Neuron (in vitro differentiated cells): ENCODE measurements around the gene CD81.

Source experiments
- H2AFZ ChIP-seq: one replicate; pipeline ENCODE4 v1.6.1; 2013; ENCODE audit warnings: low read depth, mild to moderate bottlenecking, inconsistent platforms, low read length, moderate library complexity
- H3K27me3 ChIP-seq: one replicate; pipeline ENCODE4 v1.6.1; 2013; ENCODE audit warnings: low read length; ENCODE audit not compliant: insufficient read depth
- H3K36me3 ChIP-seq: one replicate; pipeline ENCODE4 v1.6.1; 2013; ENCODE audit warnings: low read length; ENCODE audit not compliant: insufficient read depth
- H3K4me1 ChIP-seq: one replicate; pipeline ENCODE4 v1.6.1; 2013; ENCODE audit warnings: low read length; ENCODE audit not compliant: insufficient read depth
- H3K4me3 ChIP-seq: 2 replicates; pipeline ENCODE4 v1.5.1; 2013; ENCODE audit warnings: mild to moderate bottlenecking, low read length, moderate library complexity
- H3K9me3 ChIP-seq: one replicate; pipeline ENCODE4 v1.6.1; 2013; ENCODE audit warnings: low read length

The CD81 gene

GRCh38 chr11:2401436-2401984 lies 24.4 kb downstream of the CD81 start:
- Histone ChIP-seq H3K36me3 (peaks cover 26% of the 10 kb centered on the region), H3K9me3 (no peaks in the 10 kb centered on the region), H3K27me3 (no peaks in the 10 kb centered on the region), H2AFZ (no peak overlapping the region), H3K4me3 (peak overlapping the region; percentile 99), H3K4me1 (peaks cover 17% of the 10 kb centered on the region)

DNA sequence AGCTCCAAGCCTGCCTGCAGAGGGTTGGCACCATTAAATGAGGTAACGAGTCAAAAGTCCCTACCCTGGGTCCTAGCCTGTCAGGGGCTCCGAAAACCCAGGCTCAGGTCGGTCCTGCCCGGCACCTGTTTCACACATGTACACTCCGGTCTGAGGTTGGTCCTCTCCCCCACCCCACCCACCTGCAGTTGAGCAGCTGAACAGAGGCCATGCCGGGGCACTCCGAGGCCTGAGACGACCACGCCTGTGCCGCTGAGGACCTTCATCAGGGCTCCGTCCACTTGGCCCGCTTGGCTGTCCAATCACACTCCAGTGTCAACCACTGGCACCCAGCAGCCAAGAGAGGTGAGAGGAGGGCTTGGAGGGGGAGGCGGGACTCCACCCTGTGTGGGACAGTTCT lies 25.0 kb downstream of the CD81 start:
- H2AFZ ChIP-seq, result no peak overlapping the region
- H3K9me3 ChIP-seq, result no peaks in the 10 kb centered on the region
- H3K4me3 ChIP-seq, result peak overlapping the region; percentile 99
- peaks cover 21% of the 10 kb centered on the region for H3K36me3 ChIP-seq
- H3K4me1 ChIP-seq, result peaks cover 17% of the 10 kb centered on the region
- H3K27me3 ChIP-seq, result no peaks in the 10 kb centered on the region

DNA sequence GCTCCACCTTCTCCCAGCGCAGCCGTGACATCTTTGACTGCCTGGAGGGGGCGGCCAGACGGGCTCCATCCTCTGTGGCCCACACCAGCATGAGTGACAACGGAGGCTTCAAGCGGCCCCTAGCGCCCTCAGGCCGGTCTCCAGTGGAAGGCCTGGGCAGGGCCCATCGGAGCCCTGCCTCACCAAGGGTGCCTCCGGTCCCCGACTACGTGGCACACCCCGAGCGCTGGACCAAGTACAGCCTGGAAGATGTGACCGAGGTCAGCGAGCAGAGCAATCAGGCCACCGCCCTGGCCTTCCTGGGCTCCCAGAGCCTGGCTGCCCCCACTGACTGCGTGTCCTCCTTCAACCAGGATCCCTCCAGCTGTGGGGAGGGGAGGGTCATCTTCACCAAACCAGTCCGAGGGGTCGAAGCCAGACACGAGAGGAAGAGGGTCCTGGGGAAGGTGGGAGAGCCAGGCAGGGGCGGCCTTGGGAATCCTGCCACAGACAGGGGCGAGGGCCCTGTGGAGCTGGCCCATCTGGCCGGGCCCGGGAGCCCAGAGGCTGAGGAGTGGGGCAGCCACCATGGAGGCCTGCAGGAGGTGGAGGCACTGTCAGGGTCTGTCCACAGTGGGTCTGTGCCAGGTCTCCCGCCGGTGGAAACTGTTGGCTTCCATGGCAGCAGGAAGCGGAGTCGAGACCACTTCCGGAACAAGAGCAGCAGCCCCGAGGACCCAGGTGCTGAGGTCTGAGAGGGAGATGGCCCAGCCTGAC lies 26.0 kb downstream of the CD81 start:
- Histone ChIP-seq H3K4me3 (no peak overlapping the region), H3K27me3 (no peaks in the 10 kb centered on the region), H3K36me3 (peaks cover 20% of the 10 kb centered on the region), H3K9me3 (no peaks in the 10 kb centered on the region), H2AFZ (no peak overlapping the region), H3K4me1 (peaks cover 17% of the 10 kb centered on the region)

DNA sequence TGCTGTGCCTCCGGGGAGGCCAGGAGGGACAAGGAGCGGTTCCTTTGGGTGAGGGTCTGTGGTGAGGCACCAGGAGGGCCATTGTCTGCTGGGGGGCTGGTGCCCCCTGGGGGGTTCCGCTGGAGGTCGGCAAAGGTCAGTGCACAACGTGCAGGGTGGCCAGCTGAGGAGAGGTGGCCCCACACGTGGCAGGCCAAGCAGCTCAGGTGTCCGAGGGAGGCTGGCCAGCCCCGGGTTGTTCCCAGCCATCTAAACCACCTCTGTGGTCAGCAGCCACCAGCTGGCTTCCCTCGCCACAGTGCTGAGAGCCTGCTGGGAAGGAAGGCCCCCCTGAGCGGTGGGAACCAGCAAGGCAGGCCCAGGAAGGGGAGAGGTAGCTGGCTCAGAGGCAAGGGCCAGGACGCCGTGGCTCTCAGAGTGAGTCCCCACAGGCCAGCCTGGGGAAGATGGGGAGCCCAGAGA lies 27.7 kb downstream of the CD81 start:
- Histone ChIP-seq H3K4me3 (no peak overlapping the region), H2AFZ (no peak overlapping the region), H3K4me1 (peaks cover 14% of the 10 kb centered on the region), H3K36me3 (peaks cover 16% of the 10 kb centered on the region), H3K9me3 (no peaks in the 10 kb centered on the region), H3K27me3 (no peaks in the 10 kb centered on the region)

GRCh38 chr11:2406451-2406850 lies 29.3 kb downstream of the CD81 start:
- H3K4me3 ChIP-seq, result no peak overlapping the region
- peaks cover 16% of the 10 kb centered on the region for H3K36me3 ChIP-seq
- no peaks in the 10 kb centered on the region for H3K9me3 ChIP-seq
- no peaks in the 10 kb centered on the region for H3K27me3 ChIP-seq
- peaks cover 15% of the 10 kb centered on the region for H3K4me1 ChIP-seq
- no peak overlapping the region for H2AFZ ChIP-seq

DNA sequence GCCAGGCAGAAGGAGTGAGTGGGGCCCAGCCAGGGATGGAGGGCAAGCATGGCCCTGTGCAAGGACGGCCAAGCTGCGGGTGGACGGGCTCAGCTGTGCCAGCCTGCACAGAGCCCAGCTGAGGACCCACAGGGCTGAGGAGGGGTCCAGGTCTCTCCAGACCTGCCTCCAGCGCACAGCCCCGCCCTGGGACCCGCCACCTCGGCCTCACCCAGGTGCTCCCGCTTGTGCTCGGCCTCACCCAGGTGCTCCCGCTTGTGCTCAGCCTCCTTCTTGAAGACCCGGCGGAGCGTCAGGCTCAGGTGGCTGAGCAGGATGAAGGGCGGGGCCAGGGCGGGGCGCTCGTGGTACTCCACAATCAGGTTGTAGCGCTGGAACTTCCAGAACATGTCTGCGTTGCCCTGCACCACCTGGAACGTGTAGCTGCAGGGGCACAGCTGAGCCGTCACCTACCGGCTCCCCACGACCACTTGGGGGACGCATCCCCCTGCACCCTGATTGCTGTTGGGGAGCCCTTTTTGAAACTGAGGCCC lies 29.8 kb downstream of the CD81 start:
- H3K4me3 ChIP-seq, result no peak overlapping the region
- no peaks in the 10 kb centered on the region for H3K27me3 ChIP-seq
- H3K9me3 ChIP-seq, result no peaks in the 10 kb centered on the region
- H2AFZ ChIP-seq, result no peak overlapping the region
- peaks cover 16% of the 10 kb centered on the region for H3K36me3 ChIP-seq
- H3K4me1 ChIP-seq, result peaks cover 10% of the 10 kb centered on the region

DNA sequence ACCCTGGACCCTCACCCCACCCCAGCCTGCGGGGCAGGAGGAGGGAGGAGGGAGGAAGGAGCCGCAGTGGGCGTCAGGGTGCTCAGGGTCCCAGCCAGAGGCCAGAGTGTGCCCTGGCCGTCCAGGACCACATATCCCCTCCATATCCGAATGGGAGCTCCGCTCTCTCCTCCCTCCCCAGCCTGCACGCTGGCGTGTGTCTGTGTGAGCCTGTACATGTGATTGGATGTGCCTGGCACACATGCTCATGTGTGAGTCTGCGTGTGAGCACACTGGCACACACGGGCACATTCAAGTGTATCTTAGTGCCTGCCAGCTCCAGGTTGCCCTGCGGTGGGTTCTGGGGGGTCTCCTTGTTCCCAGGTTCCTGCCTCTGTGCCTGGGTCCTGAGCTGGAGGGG lies 31.6 kb downstream of the CD81 start:
- peaks cover under 1% of the 10 kb centered on the region for H3K36me3 ChIP-seq
- no peaks in the 10 kb centered on the region for H3K9me3 ChIP-seq
- no peaks in the 10 kb centered on the region for H3K27me3 ChIP-seq
- H3K4me1 ChIP-seq, result peaks cover 10% of the 10 kb centered on the region
- H2AFZ ChIP-seq, result no peak overlapping the region
- H3K4me3 ChIP-seq, result no peak overlapping the region

DNA sequence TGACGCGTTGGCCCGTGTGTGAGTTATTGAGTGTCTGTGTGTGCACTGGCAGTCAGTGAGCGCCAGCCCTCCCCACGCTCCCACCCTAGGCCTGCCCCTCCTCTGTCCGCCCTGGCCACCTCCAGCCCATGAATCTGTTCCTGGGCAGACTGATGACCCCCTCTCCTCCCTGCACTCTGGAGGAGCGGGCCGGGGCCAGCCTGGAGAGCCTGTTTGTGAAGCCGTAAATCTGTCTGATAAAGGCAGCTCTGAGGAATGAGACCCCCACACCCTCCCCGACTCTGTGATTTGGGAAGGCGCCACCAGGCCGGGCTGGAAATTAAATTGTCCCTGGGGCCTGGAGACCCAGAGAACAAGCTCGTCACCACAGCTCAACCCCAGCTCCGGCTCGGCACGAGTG lies 32.0 kb downstream of the CD81 start:
- H3K27me3 ChIP-seq, result no peaks in the 10 kb centered on the region
- no peaks in the 10 kb centered on the region for H3K9me3 ChIP-seq
- H2AFZ ChIP-seq, result peak overlapping the region; percentile 18
- peaks cover 10% of the 10 kb centered on the region for H3K4me1 ChIP-seq
- H3K4me3 ChIP-seq, result no peak overlapping the region
- no peaks in the 10 kb centered on the region for H3K36me3 ChIP-seq

DNA sequence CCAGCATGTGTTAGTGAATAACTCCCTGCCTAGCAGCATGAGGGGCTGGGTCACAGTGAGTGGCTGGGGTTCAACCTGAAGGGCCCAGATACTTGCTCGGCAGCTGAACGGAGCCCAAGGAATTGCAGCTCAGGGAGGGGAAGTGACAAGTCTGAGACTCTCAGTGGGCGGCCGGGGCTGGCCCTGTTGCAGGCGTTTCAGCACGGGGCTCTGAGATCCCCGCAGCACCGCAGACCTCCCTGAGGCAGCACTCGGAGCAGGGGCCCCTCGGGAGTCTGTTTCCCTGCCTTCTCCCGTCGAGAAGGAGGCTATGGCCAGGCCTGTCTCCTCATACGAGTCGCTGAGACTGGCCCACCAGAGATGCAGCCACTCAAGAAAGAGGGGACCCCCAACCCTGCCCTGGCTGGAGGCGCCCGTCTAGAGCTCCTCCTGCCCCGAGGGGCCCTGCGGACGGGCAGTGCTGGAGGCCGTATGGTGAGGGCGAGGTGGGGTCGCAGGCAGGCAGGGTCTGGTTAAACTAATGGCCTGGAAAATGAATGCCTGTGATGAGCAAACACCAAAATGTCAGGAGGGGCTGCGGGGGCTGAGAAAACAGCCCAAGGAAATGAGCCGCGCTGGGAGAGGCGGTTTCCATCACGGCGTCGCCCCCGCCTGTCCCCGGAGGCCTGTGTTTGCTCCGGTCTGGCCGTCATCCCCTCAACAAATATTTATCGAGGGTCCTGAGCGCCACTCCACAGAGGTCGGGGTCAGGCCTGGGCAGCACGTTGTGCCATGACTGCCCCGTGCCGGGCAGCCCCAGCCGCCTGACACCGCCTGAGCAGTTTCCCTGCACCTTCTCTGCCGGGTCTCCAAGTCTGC lies 32.7 kb downstream of the CD81 start:
- Histone ChIP-seq H3K4me3 (no peak overlapping the region), H3K9me3 (no peaks in the 10 kb centered on the region), H3K27me3 (no peaks in the 10 kb centered on the region), H2AFZ (peak overlapping the region; percentile 18), H3K4me1 (peaks cover 10% of the 10 kb centered on the region), H3K36me3 (no peaks in the 10 kb centered on the region)

GRCh38 chr11:2410616-2411015 lies 33.5 kb downstream of the CD81 start:
- H3K4me1 ChIP-seq, result peaks cover 10% of the 10 kb centered on the region
- H3K4me3 ChIP-seq, result no peak overlapping the region
- H3K36me3 ChIP-seq, result no peaks in the 10 kb centered on the region
- no peak overlapping the region for H2AFZ ChIP-seq
- H3K27me3 ChIP-seq, result no peaks in the 10 kb centered on the region
- H3K9me3 ChIP-seq, result no peaks in the 10 kb centered on the region

DNA sequence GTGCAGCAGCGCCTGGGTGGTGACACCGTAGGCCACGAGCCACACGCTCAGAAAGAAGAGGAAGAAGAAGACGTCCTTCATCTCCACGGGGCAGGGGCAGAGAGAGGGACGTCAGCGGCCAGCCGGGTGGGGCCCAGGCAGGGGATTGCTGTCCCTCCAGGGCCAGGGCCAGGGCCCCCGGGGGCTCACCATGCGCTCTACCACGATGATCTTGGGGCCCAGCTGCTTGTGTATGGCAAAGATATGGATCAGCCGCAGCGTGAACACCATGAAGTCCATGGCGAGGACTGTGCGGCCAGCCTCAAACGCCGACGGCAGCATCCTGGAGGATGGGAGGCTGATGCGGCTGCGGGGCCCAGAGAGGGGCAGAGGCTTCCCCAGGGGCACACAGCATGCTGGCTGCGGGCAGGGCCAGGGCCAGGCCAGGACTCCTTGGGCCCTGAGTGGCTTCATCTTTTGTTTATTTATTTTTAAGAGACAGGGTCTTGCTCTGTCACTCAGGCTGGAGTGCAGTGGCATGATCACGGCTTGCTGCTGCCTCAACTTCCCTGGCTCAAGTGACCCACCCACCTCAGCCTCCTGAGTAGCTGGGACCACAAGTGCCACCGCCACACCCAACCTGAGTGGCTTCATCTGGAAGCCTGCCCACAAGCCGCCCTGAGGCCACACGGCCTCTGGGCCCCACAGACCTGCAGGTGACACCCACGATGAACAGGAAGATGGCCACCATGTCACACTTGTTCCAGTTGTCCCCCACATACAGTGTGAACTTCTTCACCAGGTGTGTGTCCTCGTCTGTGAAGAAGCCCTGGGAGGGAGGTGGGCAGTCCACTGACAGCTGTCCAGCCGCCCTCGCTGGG lies 34.6 kb downstream of the CD81 start:
- Histone ChIP-seq H3K27me3 (no peaks in the 10 kb centered on the region), H3K4me1 (peaks cover 10% of the 10 kb centered on the region), H3K4me3 (no peak overlapping the region), H3K9me3 (no peaks in the 10 kb centered on the region), H3K36me3 (no peaks in the 10 kb centered on the region), H2AFZ (no peak overlapping the region)

- Histone ChIP-seq H3K36me3 (no peaks in the 10 kb centered on the region), H3K4me1 (peaks cover 10% of the 10 kb centered on the region), H3K9me3 (no peaks in the 10 kb centered on the region), H3K27me3 (no peaks in the 10 kb centered on the region), H3K4me3 (no peak overlapping the region), H2AFZ (no peak overlapping the region)
Observed at GRCh38 chr11:2412323-2412722, 35.2 kb downstream of the CD81 start.
